K562 (cell line): Measurements from ENCODE around the gene ACSL3. TPM values are rescaled to one million over a fixed set of nuclear protein-coding genes. Genes with fewer than 3 reads are reported as not detected.

Experiments
- ARID1B ChIP-seq: fragments of 450-650 bp; IDR thresholded peaks from 2 replicates; pipeline ENCODE4 v1.6.1; 2016; ENCODE audit warnings: antibody characterized with exemption, mild to moderate bottlenecking, inconsistent platforms
- BRCA1 ChIP-seq, 2 experiments: fragments of 450-650 bp in 1 of 2; sonication (generic) in 1 of 2; formaldehyde crosslinking in 1 of 2; IDR thresholded peaks; 2 replicates each; pipeline versions ENCODE4 v1.5.0 to v1.6.1; 2017 to 2020; ENCODE audit warnings: mild to moderate bottlenecking in 1 of 2, missing genetic modification reagents in 1 of 2
- CHAMP1 ChIP-seq: fragments of 450-650 bp; IDR thresholded peaks from 2 replicates; pipeline ENCODE4 v1.6.1; 2016; ENCODE audit warnings: mild to moderate bottlenecking
- MAFK ChIP-seq: IDR thresholded peaks from 2 replicates; pipeline ENCODE4 v1.6.1; 2011; ENCODE audit warnings: low read length, improper control_type of control experiment
- MECOM ChIP-seq: fragments of 250-450 bp; sonication (Bioruptor Pico); IDR thresholded peaks from 2 replicates; pipeline ENCODE4 v1.8.0; 2022; ENCODE audit warnings: inconsistent platforms
- MEF2D ChIP-seq: conservative IDR thresholded peaks from 2 replicates; pipeline ENCODE4 v1.6.1; 2016; ENCODE audit warnings: low read depth, missing genetic modification characterization, missing compliant biosample characterization
- MGA ChIP-seq: fragments of 450-650 bp; IDR thresholded peaks from 2 replicates; pipeline ENCODE4 v1.6.1; 2016; ENCODE audit warnings: mild to moderate bottlenecking, moderate library complexity
- TEAD1 ChIP-seq, 2 experiments: fragments of 450-650 bp in 1 of 2; sonication (generic) in 1 of 2; formaldehyde crosslinking; IDR thresholded peaks; 2 replicates each; pipeline versions ENCODE4 v1.4.0 to v1.8.0; 2020 to 2022; ENCODE audit warnings: mild to moderate bottlenecking in 2 of 2, missing genetic modification reagents in 1 of 2
- ZBTB17 ChIP-seq: fragments of 450-650 bp; formaldehyde crosslinking; IDR thresholded peaks from 2 replicates; pipeline ENCODE4 v1.4.0; 2020; ENCODE audit warnings: mild to moderate bottlenecking
- ZNF263 ChIP-seq: sonication (generic); formaldehyde crosslinking; IDR thresholded peaks from 2 replicates; pipeline ENCODE4 v1.8.0; 2022; ENCODE audit warnings: mild to moderate bottlenecking, missing genetic modification reagents, borderline replicate concordance
- ZNF551 ChIP-seq: fragments of 250-450 bp; sonication (Bioruptor Pico); IDR thresholded peaks from 2 replicates; pipeline ENCODE4 v1.5.0; 2021; ENCODE audit warnings: mild to moderate bottlenecking, moderate library complexity
- ZNF79 ChIP-seq: fragments of 250-450 bp; sonication (Bioruptor Pico); IDR thresholded peaks from 2 replicates; pipeline ENCODE4 v1.4.0; 2020; ENCODE audit warnings: low read depth, mild to moderate bottlenecking, moderate library complexity
- polyA plus RNA-seq, 8 experiments: library from polyadenylated mRNA; depleted of rRNA in 4 of 8; stranded (reverse) in 5 of 8; unstranded in 3 of 8; fragments of >200 nt; fragmentation: Nextera tagmentation in 2 of 8; fragmentation: Illumina TruSeq in 1 of 8; extraction: Ambion mirVana in 2 of 8; extraction: Trizol in 1 of 8; gene quantifications; 2 replicates each; pipeline versions ENCODE4 v1.2.1 to v1.2.3, GENCODE V29; 2011 to 2014; ENCODE audit warnings: inconsistent platforms in 1 of 8, missing spikeins in 1 of 8
- total RNA-seq, 7 experiments: library from RNA; depleted of rRNA in 6 of 7; stranded (reverse); fragments of >200 nt in 6 of 7; fragmentation: Illumina TruSeq in 2 of 7; extraction: Trizol in 2 of 7; gene quantifications; 2 replicates each; pipeline versions ENCODE4 v1.2.1 to v1.2.3, GENCODE V29; 2011 to 2021; ENCODE audit warnings: low replicate concordance in 1 of 7

The ACSL3 gene
- total and polyA plus RNA-seq, 9 of the 15 experiments (the other 6 are each of a cell fraction or from before 2014, with no cell fraction given): 21.3 to 123 (median 85.2) TPM

GRCh38 chr2:222823183-222823930, 37.5 kb upstream of the ACSL3 start (continued):
- no peak for TF ChIP-seq MGA
- no peak for TF ChIP-seq ZNF263 (CRISPR knock-in tag)
- TF ChIP-seq ZNF551: no peak
- no peak for TF ChIP-seq CHAMP1
- peak; percentile 79 for TF ChIP-seq MEF2D
- TF ChIP-seq BRCA1 (IDR thresholded peaks at IDR 0.05): no peak
- TF ChIP-seq BRCA1 (CRISPR knock-in tag; IDR thresholded peaks at IDR 0.05): no peak
- peak; percentile 78 for TF ChIP-seq MECOM (CRISPR knock-in tag)
- no peak for TF ChIP-seq MAFK
- peak in 1 of 2 experiments; percentile 31; a peak in 1 of 4 replicates for TF ChIP-seq TEAD1 (CRISPR knock-in tag; IDR thresholded peaks at IDR 0.05)
- peak; percentile 77; the same call in 1 of the 2 replicates for TF ChIP-seq ZNF79 (CRISPR knock-in tag)
- TF ChIP-seq ZBTB17: peak; percentile 48; the same call in 1 of the 2 replicates
- TF ChIP-seq ARID1B: peak; percentile 38; the same call in 1 of the 2 replicates
